Renal cortical epithelial cell (primary cell): ENCODE data around the gene OR9G4. TPM values are rescaled to one million over a fixed set of nuclear protein-coding genes. Genes with fewer than 3 reads are reported as not detected.

Experiments used
- DNase-seq: peaks from one replicate; pipeline ENCODE4 v3.0.0-alpha.2; 2011; ENCODE audit warnings: low read depth
- total RNA-seq: library from RNA; depleted of rRNA; stranded (reverse); fragments of >200 nt; gene quantifications from 2 replicates; pipeline ENCODE4 v1.2.3, GENCODE V29; 2014

OR9G4 gene
- total RNA-seq: not detected in 2 replicates

- no peak for DNase-seq
Observed at GRCh38 chr11:56748597-56748996, at the start of gene OR9G4. Gene OR9G4 (minus strand): TSS chr11:56748697. CDS start chr11:56743766, 4,931 bp downstream.

GRCh38 chr11:56783448-56784041, 35.0 kb upstream of the OR9G4 start:
- DNase-seq: peak; percentile 66

- DNase-seq: no peak
Observed at GRCh38 chr11:56782167-56782847, 33.8 kb upstream of the OR9G4 start.

- no peak for DNase-seq
Observed at GRCh38 chr11:56776809-56777208, 28.3 kb upstream of the OR9G4 start.

- no peak for DNase-seq
Observed at GRCh38 chr11:56764976-56765375, 16.5 kb upstream of the OR9G4 start.

- DNase-seq: no peak
Observed at GRCh38 chr11:56751480-56751879, 3.0 kb upstream of the OR9G4 start.

- DNase-seq: no peak
Observed at GRCh38 chr11:56750190-56750589, 1.7 kb upstream of the OR9G4 start.

GRCh38 chr11:56740886-56741285, 7.6 kb downstream of the OR9G4 start:
- no peak for DNase-seq

GRCh38 chr11:56740107-56740506, 8.4 kb downstream of the OR9G4 start:
- DNase-seq: no peak

- no peak for DNase-seq
Observed at GRCh38 chr11:56720513-56720912, 28.0 kb downstream of the OR9G4 start.

GRCh38 chr11:56716379-56716854, 32.1 kb downstream of the OR9G4 start:
- DNase-seq: no peak

GRCh38 chr11:56714206-56714605, 34.3 kb downstream of the OR9G4 start:
- DNase-seq: no peak

- no peak for DNase-seq
Observed at GRCh38 chr11:56706486-56706885, 42.0 kb downstream of the OR9G4 start.

GRCh38 chr11:56705784-56706396, 42.6 kb downstream of the OR9G4 start:
- DNase-seq: no peak

GRCh38 chr11:56700914-56701485, 47.5 kb downstream of the OR9G4 start:
- no peak for DNase-seq

GRCh38 chr11:56700242-56700913, 48.1 kb downstream of the OR9G4 start:
- no peak for DNase-seq

GRCh38 chr11:56698795-56699194, 49.7 kb downstream of the OR9G4 start, which contains the start of gene OR9G1:
Gene OR9G1 (plus strand): TSS chr11:56699095. CDS start chr11:56700388, 1,293 bp downstream.
- DNase-seq: no peak

- no peak for DNase-seq
Observed at GRCh38 chr11:56693428-56693827, 55.1 kb downstream of the OR9G4 start.
